Neural progenitor cell (in vitro differentiated cells): ENCODE measurements around the gene TWIST1. TPM values are rescaled to one million over a fixed set of nuclear protein-coding genes. Genes with fewer than 3 reads are reported as not detected.

Experiments
- DNase-seq: peaks from one replicate; pipeline ENCODE4 v3.0.0-alpha.2; 2016; ENCODE audit warnings: low spot score
- H2AFZ ChIP-seq: fragments of 200-600 bp; sonication (generic); replicated peaks from 2 replicates; pipeline ENCODE4 v1.6.1; 2016; ENCODE audit warnings: antibody characterized with exemption
- H3F3A ChIP-seq: fragments of 200-600 bp; sonication (generic); 2 replicates; pipeline ENCODE4 v1.6.1; 2016; ENCODE audit warnings: antibody characterized with exemption, low read depth
- H3K27ac ChIP-seq: fragments of 200-600 bp; sonication (generic); 2 replicates; pipeline ENCODE4 v1.5.1; 2016; ENCODE audit warnings: mild to moderate bottlenecking
- H3K27me3 ChIP-seq: fragments of 200-600 bp; sonication (generic); 2 replicates; pipeline ENCODE4 v1.6.1; 2016; ENCODE audit warnings: mild to moderate bottlenecking, moderate library complexity
- H3K36me3 ChIP-seq: fragments of 200-600 bp; sonication (generic); 2 replicates; pipeline ENCODE4 v1.5.1; 2016
- H3K4me1 ChIP-seq: fragments of 200-600 bp; sonication (generic); 2 replicates; pipeline ENCODE4 v1.6.1; 2016; ENCODE audit warnings: mixed run types
- H3K4me2 ChIP-seq: fragments of 200-600 bp; sonication (generic); 2 replicates; pipeline ENCODE4 v1.6.1; 2016
- H3K4me3 ChIP-seq: fragments of 200-600 bp; sonication (generic); 2 replicates; pipeline ENCODE4 v1.5.1; 2016
- H3K79me2 ChIP-seq: fragments of 200-600 bp; sonication (generic); 2 replicates; pipeline ENCODE4 v1.6.1; 2016; ENCODE audit warnings: low read depth
- H3K9ac ChIP-seq: fragments of 200-600 bp; sonication (generic); 2 replicates; pipeline ENCODE4 v1.6.1; 2016
- H3K9me3 ChIP-seq: fragments of 200-600 bp; sonication (generic); 2 replicates; pipeline ENCODE4 v1.5.1; 2016; ENCODE audit warnings: low read depth
- H4K20me1 ChIP-seq: fragments of 200-600 bp; sonication (generic); 2 replicates; pipeline ENCODE4 v1.6.1; 2016; ENCODE audit warnings: low read depth
- H3K27ac Mint-ChIP-seq: 3 replicates; pipeline ENCODE4 v1.8.0; 2021; ENCODE audit warnings: mixed read lengths
- H3K27me3 Mint-ChIP-seq: 2 replicates; pipeline ENCODE4 v1.8.0; 2022; ENCODE audit warnings: low read depth, mild to moderate bottlenecking, inconsistent platforms, moderate library complexity, mixed read lengths; ENCODE audit not compliant: insufficient read depth
- H3K36me3 Mint-ChIP-seq: 3 replicates; pipeline ENCODE4 v1.8.0; 2021; ENCODE audit warnings: mixed read lengths
- H3K4me1 Mint-ChIP-seq: 3 replicates; pipeline ENCODE4 v1.8.0; 2021; ENCODE audit warnings: mixed read lengths
- H3K4me3 Mint-ChIP-seq: 3 replicates; pipeline ENCODE4 v1.8.0; 2021; ENCODE audit warnings: mild to moderate bottlenecking, moderate library complexity, mixed read lengths
- H3K9me3 Mint-ChIP-seq: 3 replicates; pipeline ENCODE4 v1.8.0; 2020; ENCODE audit warnings: mixed read lengths
- EZH2 ChIP-seq: fragments of 200-600 bp; sonication (generic); IDR thresholded peaks from 2 replicates; pipeline ENCODE4 v1.6.1; 2017; ENCODE audit warnings: antibody characterized with exemption, mild to moderate bottlenecking, moderate library complexity
- EZH2phosphoT487 ChIP-seq: fragments of 200-600 bp; sonication (generic); IDR thresholded peaks from 2 replicates; pipeline ENCODE4 v1.6.1; 2017; ENCODE audit warnings: antibody characterized with exemption
- total RNA-seq: library from RNA; depleted of rRNA; stranded (reverse); fragments of >200 nt; gene quantifications from 2 replicates; pipeline ENCODE4 v1.2.3, GENCODE V29; 2015; ENCODE audit warnings: low replicate concordance
- TF ChIP-seq, protein P1 (sequence below): fragments of 200-600 bp; sonication (generic); IDR thresholded peaks from 2 replicates; pipeline ENCODE4 v1.5.1; 2017; ENCODE audit warnings: antibody characterized with exemption, mild to moderate bottlenecking

Gene TWIST1
- total RNA-seq, 1 donor from 2014 or later: not detected

DNA sequence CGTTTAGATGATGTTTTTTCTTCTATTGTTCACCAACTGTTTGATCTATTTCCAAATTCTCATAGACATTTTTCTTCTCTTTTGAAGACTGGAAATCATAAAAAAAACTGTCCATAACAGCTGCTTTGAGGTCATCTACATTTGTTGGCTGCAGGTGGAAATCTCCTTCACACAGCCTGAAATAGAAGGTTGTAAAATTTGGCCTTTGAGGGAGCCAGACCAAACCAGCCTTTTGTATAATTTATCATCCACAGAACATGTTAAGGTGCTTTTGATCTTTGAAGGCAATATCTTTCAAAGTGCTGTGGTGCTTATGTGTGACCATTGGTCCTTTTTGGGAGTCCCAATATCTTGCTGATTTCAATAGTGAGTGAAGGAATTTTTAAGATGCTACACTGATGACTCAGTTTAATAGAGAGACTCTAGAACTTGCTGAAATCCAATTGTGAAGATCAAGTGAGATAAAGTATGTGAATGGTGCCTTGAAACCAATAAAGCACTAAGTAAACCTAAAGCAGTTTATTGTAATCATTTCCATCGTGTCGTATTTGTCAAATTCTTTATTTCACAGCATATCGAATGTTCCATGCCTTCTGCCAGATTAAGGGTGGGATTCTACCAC, 22.4 kb upstream of the TWIST1 start:
- H3K27me3 Mint-ChIP-seq: peaks cover 30% of the 10 kb centered on the region
- Histone ChIP-seq H3K4me2 (no peak overlapping the region), H3K4me1 (peaks cover 13% of the 10 kb centered on the region), H3K27ac (no peak overlapping the region), H3K4me3 (no peak overlapping the region), H4K20me1 (peaks cover 21% of the 10 kb centered on the region), H3K27me3 (peaks cover 64% of the 10 kb centered on the region), H3K36me3 (no peaks in the 10 kb centered on the region), H3K9ac (no peak overlapping the region), H3K79me2 (no peaks in the 10 kb centered on the region), H3K9me3 (no peaks in the 10 kb centered on the region), H2AFZ (no peak overlapping the region), H3F3A (no peaks in the 10 kb centered on the region)
- no peak overlapping the region for H3K27ac Mint-ChIP-seq
- no peaks in the 10 kb centered on the region for H3K9me3 Mint-ChIP-seq
- no peak for DNase-seq
- TF ChIP-seq, protein P1, sequence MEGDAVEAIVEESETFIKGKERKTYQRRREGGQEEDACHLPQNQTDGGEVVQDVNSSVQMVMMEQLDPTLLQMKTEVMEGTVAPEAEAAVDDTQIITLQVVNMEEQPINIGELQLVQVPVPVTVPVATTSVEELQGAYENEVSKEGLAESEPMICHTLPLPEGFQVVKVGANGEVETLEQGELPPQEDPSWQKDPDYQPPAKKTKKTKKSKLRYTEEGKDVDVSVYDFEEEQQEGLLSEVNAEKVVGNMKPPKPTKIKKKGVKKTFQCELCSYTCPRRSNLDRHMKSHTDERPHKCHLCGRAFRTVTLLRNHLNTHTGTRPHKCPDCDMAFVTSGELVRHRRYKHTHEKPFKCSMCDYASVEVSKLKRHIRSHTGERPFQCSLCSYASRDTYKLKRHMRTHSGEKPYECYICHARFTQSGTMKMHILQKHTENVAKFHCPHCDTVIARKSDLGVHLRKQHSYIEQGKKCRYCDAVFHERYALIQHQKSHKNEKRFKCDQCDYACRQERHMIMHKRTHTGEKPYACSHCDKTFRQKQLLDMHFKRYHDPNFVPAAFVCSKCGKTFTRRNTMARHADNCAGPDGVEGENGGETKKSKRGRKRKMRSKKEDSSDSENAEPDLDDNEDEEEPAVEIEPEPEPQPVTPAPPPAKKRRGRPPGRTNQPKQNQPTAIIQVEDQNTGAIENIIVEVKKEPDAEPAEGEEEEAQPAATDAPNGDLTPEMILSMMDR: no peak
- no peak for TF ChIP-seq EZH2
- no peak for TF ChIP-seq EZH2phosphoT487
- no peaks in the 10 kb centered on the region for H3K36me3 Mint-ChIP-seq
- H3K4me3 Mint-ChIP-seq: no peak overlapping the region
- H3K4me1 Mint-ChIP-seq: peaks cover 12% of the 10 kb centered on the region

DNA sequence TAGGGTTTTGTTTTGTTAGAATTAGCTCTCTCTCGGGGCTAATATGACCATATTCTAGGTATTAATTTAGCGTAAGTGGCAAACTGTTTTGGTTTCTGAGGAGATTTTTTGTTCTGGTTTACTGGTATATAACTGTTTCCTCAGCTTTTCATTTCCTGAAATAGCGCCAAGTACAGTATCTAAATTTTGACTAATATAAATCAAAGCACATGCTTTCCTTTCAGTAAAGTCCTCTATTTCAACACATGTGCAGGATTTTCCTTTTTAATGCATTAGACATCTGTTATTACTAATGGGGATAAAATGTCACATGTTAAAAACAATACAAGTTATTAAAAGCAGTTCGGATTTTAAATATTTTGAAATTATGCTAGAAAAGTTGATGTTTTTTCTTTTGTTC, 16.4 kb upstream of the TWIST1 start:
- Mint-ChIP-seq H3K9me3 (no peaks in the 10 kb centered on the region), H3K27ac (no peak overlapping the region), H3K4me3 (no peak overlapping the region), H3K4me1 (no peaks in the 10 kb centered on the region), H3K27me3 (no peaks in the 10 kb centered on the region), H3K36me3 (no peaks in the 10 kb centered on the region)
- H4K20me1 ChIP-seq: no peaks in the 10 kb centered on the region
- no peak overlapping the region for H3K4me2 ChIP-seq
- no peak overlapping the region for H3K4me3 ChIP-seq
- TF ChIP-seq, protein P1: no peak
- no peak for TF ChIP-seq EZH2phosphoT487
- TF ChIP-seq EZH2: no peak
- no peak overlapping the region for H2AFZ ChIP-seq
- no peaks in the 10 kb centered on the region for H3F3A ChIP-seq
- no peak for DNase-seq
- H3K9me3 ChIP-seq: no peaks in the 10 kb centered on the region
- no peaks in the 10 kb centered on the region for H3K4me1 ChIP-seq
- peaks cover 45% of the 10 kb centered on the region for H3K27me3 ChIP-seq
- no peaks in the 10 kb centered on the region for H3K79me2 ChIP-seq
- H3K27ac ChIP-seq: no peak overlapping the region
- no peaks in the 10 kb centered on the region for H3K36me3 ChIP-seq
- H3K9ac ChIP-seq: no peak overlapping the region

DNA sequence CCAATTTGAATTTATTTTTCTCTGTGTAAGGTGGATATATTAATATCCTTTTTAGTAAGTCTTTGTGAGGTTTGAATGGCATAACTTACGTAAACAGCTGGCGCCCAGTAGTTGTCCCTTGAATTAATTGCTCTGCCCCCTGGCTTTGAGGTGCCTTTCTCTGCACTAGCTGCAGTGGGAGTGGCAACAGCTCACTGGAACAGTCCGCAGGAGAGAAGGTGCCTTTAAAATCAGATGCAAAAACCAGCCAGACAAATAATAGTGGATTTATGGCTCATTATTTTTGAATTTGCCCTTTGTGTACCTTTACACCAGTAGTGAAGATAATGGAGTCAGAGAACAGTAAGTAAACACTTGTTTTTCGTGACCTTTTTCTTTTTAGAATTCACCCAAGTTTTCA, 16.0 kb upstream of the TWIST1 start:
- no peaks in the 10 kb centered on the region for H3K36me3 ChIP-seq
- Mint-ChIP-seq H3K27me3 (no peaks in the 10 kb centered on the region), H3K4me3 (no peak overlapping the region), H3K27ac (no peak overlapping the region), H3K36me3 (no peaks in the 10 kb centered on the region), H3K9me3 (no peaks in the 10 kb centered on the region), H3K4me1 (no peaks in the 10 kb centered on the region)
- no peak for TF ChIP-seq EZH2phosphoT487
- TF ChIP-seq EZH2: no peak
- TF ChIP-seq, protein P1: no peak
- no peak overlapping the region for H3K4me2 ChIP-seq
- no peak overlapping the region for H3K4me3 ChIP-seq
- H2AFZ ChIP-seq: no peak overlapping the region
- H3K9ac ChIP-seq: no peak overlapping the region
- H4K20me1 ChIP-seq: no peaks in the 10 kb centered on the region
- H3K9me3 ChIP-seq: no peaks in the 10 kb centered on the region
- H3F3A ChIP-seq: no peaks in the 10 kb centered on the region
- H3K4me1 ChIP-seq: no peaks in the 10 kb centered on the region
- H3K27me3 ChIP-seq: peaks cover 45% of the 10 kb centered on the region
- H3K27ac ChIP-seq: no peak overlapping the region
- DNase-seq: no peak
- H3K79me2 ChIP-seq: no peaks in the 10 kb centered on the region
